NK-92 (cell line): ENCODE data around the gene SLC5A9.
"Not testable (repeated sequence)": the region's sequence is repeated elsewhere in the genome, so short reads cannot be mapped to it uniquely, and the experiment has no call there.

ENCODE experiments used
- DNase-seq: peaks from one replicate; lab custom pipeline; 2025; ENCODE audit not compliant: unreplicated experiment; lab: John Stamatoyannopoulos, UW

Gene SLC5A9

DNA sequence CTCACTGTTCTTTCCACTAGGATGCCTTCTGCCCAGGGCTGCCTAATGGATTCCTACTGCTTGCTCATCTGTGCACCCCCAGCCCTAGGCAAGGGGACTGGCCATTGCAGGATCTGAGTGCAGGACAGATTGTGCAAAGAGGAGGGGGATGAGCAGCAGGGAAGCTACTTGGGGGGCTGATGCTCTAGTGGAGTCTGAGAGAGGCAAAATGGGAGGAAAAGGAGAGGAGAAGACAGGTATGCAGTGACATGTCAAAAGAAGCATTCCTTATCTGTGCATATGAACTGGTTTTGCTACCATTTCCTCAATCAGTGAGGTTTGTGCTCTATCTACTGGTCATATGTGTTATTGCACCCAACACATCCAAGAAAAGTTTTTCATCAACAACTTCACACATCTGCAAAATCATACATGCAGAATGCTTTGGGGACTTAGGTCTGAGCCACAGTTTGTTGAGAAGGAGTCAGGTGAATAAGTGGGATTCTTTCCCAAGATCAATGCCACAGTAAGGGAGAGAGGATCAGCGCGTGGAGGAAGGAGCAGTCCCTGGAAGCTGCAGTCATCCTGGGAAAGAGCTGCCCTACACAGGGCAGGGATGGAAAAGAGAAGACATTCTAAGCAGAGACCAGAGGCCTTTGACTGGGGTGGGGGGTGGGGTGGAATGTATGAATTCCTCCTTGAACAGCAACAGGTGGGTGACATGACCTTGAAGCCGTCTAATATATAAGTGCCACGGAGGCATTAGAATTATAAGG is 14.4 kb downstream of the SLC5A9 start:
- no peak for DNase-seq

DNA sequence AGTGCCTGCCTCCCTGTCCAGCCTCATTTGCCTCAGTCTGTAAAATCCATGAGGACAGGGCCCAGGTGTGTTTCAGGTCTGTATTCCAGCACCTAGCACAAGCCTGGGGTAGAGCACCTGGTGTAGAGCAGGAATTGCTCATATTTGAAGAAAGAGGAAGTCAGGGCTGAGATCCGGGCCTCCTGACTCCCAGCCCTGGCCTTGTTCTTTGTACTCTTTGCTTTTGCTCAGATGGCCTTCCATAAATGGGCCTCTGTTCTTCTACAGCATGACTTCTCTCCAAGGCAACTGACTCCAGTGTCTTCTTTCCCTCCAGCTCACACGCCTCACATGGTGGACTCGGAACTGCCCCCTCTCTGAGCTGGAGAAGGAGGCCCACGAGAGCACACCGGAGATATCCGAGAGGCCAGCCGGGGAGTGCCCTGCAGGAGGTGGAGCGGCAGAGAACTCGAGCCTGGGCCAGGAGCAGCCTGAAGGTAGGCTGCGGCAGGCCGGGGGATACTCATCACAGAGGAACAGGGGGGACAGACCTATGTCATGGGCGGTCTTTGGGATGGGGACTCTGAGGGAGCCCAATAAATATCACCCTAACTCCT is 19.7 kb downstream of the SLC5A9 start:
- DNase-seq = no peak

DNA sequence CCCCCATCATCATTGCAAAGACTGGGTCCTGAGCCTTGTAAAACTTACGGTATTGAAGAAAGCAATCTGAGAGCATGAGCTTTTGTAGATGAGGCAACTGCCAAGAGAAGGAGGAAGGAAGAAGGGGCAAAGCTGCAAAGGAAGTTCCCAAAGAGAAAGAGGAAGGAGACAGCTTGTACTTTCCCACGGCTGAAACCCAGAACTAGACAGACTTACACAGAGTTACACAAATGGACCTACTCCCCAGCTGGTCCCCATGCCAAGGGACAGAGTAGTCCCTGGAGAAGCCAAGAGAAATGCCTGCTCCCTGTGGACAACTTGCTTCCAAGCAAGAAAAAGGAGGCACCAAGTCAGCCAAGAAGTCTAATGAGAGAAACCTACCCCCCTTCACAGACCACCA is 22.6 kb downstream of the SLC5A9 start:
- no peak for DNase-seq

DNA sequence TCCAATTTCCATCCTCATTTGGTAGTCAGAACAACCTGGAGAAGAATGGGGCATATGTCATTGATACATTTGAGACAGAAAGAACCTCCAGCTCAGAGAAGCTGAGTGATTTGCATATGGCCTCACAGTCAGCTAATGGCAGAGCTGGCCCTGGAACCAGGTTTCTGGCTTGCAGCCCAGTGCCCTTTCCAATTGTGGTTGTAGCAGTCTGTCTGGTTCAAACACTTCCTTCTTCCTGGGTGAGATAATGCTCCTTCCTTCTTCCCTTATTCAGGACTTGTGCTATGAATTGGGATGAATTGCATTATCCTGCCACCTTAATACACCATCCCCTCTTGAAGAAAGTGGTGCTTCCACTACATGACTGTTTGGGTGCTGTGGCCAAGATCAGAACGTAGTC is 24.2 kb downstream of the SLC5A9 start:
- no peak for DNase-seq

DNA sequence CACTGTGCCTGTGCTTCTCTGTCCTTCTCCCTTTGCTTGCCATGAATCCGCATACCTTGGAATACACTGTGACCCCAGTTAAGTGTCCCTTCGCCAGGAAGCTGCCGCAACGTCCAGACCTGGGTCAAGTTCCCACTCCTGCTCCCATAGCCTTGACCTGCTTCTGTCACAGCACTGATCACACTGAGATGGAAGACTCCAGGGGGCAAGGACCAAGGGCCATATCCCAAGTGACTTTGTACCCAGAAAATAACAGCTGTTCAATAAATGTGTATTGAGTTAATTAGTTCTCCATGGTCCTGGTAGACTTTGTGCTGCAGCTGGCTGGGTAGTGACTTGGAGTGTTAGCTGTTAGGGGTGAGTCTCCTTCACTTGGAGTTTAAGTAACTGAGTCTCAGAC is 25.8 kb downstream of the SLC5A9 start:
- DNase-seq = no peak

DNA sequence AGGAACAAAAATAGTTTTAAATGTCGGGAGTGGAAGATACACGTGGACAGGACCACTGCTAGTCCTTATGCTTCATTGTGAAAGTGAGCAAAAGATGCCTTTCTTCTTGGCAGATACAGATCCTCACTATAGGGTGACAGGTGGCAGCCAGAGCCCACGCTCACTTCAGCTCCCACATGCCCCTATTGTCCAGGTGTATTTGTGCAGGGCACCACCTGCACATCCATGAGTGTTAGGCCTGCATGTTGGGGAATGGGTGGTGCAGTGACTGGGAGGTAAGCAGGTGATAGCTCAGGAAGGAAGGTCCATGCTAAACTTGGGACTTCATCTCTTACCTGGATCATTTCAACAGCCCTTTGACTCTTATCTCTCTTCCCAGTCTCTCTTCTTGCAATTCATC is 27.4 kb downstream of the SLC5A9 start:
- DNase-seq = no peak

DNA sequence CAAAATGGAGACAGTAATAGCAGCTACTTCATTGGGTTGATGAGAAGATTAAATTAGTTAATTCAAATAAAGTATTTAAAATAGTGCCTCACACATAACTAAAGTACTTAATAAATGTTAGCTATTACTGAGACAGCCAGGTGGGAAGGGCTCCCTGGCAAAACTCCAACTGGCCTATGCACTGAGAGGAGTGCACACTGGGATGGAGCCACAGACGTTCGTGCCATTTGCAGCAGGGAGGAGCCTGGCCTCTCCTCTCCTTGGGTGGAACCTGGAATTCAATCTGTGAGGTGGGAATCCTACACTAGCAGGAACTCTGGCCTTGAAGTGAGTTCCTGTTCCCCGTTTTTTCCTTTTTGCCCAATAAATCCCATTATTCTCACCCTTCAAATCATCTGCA is 28.1 kb downstream of the SLC5A9 start:
- DNase-seq = no peak

DNA sequence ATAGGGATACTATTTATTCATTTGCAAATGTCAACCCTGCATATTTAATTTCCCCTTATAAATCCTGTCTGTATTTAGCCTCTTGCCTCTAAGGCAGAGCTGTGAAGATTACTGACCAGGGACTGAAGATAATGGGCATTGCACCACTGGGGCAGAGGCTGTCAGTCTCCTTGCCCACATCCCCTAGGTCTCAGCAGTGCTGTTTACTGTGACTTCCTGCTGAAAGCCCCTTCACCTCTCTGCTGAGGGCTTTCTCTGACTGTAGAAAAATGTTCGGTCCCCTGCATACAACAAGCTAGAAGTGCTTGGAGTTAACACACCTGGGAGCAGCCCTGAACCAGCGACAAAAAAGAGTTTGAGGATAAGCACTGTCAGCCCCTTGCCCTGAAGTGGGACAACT is 28.8 kb downstream of the SLC5A9 start:
- DNase-seq = no peak

DNA sequence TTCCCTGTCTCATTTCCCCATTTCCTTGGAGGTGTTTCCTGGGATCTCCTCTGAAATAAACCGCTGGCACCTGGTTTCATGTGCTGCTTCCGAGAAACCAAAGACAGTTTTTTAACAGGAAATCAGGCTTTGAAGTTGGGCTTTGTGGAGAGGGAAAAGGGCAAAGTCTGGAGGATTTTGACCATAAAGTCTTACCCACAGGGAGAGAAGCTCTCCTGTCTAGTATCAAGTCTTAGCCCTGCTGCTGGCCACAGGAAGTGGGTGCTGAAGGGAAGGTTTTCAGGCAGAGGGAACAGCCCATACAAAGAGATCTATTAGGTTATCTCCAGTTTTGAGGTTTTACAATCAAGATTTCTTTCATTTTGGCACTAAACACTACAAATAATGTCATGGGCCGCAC is 29.3 kb downstream of the SLC5A9 start:
- no peak for DNase-seq

DNA sequence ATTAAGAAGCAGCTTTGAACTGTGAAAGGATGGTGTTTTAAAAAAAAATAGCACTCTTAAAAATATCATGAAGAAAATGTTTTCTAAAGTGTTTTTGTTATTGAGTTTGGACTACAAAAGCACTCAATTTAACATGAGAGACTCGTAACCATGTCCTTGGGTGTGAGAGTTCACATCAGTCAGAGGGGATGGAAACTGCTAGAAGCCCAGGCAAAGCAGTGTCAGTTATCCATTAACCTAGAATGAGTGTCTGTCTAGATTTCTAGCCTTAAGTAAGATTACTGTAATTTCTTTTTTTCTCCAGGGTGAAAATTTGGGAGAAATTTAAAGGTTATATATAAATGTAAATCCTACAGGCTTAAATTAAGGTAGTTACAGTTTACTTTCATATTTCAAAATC is 31.7 kb downstream of the SLC5A9 start:
- no peak for DNase-seq

DNA sequence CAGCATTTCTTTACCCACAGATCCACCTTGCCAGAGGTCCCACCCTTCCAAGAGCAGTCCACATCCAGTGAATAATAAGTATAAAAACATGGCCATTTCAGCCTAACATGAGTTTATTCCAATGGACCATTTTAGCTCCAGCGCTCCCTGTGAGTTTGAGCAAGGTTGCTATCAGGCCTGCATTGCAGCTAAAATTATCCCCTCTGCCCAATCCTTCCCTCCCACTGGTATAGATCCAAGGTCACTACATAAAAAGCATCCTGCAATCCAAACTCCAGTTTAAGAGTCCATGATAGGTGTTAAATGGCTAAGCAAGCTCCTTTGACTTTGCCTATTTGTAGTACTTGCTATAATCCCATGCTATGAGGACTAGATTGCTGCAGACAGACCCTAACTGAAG is 35.6 kb downstream of the SLC5A9 start:
- no peak for DNase-seq

DNA sequence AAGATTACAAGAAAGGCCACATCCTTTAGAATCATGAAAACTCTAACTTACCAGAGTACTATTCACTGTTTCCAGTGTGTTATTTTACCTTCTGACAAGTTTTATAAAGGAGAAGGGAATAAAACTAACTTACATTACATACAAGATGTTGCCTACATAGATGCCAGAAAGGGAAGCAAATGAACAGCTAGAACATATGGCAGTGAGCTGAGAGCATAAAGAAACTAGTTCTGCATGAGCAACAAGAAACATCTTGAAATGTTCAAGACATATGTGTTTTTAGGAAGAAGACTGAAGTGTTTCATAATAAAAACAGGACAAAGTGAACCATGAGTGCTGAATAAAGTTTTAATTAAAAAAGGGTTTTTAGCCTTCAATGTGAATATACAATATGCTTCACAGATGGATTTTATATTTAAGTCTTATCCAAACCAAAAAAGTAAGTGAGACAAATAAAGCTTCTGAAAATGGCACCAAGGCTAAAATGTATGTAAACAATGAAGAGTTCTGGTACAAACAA is 39.4 kb downstream of the SLC5A9 start:
- DNase-seq = no peak

DNA sequence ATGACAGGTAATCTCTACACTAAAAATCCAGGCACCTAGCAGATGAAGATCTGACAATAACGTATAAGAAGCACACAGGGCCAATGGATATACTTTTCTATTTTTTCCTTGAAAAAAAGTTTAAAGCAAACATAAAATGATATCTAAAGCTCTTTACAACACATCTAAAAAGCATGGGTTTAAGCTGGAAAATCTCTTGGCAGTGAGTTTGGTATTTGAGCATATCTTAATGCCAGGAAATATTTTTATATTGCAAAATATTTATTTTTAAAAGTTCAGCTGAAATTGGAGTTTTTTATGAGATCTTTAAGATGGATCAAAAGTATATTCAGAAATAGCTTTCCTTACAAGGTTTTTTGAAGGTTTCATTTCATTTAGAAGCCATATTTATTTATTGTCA is 40.5 kb downstream of the SLC5A9 start:
- DNase-seq = no peak

DNA sequence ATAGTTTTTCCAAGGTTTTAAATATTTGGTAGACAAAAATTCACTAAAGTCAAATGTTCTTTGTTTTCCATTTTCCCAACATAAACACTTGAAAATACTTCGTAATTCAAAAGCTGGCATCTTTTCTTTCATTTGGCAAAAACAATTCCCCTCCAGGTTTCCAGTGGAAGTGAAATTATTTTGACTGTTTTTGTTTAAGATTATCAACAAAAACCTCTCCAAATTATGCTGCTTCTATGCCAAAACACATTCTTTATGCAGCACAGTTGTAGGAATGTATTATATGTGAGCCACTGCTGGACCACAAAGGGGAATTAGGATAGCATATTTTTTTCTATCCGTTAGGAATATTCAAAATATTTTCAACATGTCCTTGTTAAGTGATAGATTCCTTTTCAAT is 44.1 kb downstream of the SLC5A9 start:
- DNase-seq = no peak

DNA sequence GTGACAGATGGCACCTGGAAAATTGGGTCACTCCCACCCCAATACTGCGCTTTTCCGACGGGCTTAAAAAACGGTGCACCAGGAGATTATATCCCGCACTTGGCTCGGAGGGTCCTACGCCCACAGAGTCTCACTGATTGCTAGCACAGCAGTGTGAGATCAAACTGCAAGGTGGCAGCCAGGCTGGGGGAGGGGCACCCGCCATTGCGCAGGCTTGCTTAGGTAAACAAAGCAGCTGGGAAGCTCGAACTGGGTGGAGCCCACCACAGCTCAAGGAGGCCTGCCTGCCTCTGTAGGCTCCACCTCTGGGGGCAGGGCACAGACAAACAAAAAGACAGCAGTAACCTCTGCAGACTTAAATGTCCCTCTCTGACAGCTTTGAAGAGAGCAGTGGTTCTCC is 54.9 kb downstream of the SLC5A9 start:
- DNase-seq = not testable (repeated sequence)

DNA sequence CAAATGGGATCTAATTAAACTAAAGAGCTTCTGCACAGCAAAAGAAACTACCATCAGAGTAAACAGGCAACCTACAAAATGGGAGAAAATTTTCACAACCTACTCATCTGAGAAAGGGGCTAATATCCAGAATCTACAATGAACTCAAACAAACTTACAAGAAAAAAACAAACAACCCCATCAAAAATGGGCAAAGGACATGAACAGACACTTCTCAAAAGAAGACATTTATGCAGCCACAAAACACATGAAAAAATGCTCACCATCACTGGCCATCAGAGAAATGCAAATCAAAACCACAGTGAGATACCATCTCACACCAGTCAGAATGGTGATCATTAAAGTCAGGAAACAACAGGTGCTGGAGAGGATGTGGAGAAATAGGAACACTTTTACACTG is 59.8 kb downstream of the SLC5A9 start:
- not testable (repeated sequence) for DNase-seq

DNA sequence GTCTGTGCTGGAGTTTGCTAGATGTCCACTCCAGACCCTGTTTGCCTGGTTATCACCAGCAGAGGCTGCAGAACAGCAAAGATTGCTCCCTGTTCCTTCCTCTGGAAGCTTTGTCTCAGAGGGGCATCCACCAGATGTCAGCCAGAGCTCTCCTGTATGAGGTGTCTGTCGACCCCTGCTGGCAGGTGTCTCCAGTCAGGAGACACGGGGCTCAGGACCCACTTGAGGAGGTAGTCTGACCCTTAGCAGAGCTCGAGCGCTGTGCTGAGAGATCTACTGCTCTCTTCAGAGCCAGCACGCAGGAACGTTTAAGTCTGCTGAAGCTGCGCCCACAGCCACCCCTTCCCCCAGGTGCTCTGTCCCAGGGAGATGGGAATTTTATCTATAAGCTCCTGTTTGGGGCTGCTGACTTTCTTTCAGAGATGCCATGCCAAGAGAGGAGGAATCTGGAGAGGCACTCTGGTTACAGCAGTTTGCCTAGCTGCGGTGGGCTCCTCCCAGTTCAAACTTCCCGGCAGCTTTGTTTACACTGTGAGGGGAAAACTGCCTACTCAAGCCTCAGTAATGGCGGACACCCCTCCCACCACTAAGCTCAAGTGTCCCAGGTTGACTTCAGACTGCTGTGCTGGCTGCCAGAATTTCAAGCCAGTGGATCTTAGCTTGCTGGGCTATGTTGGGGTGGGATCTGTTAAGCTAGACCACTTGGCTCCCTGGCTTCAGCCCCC is 62.3 kb downstream of the SLC5A9 start:
- DNase-seq = not testable (repeated sequence)

DNA sequence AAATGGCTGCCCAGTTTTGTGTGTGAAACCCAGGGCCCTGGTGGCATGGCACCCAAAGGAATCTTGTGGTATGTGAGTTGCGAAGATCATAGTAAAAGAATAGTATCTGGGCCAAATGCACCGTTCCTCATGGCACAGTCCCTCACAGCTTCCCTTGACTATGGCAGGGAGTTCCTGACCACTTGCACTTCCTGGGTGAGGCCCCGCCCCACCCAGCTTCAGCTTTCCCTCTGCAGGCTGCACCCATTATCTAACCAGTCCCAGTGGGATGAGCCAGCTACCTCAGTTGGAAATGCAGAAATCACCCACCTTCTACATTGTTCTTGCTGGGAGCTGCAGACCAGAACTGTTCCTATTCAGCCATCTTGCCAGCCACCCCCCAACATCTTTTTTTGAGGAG is 63.0 kb downstream of the SLC5A9 start:
- DNase-seq = no peak

DNA sequence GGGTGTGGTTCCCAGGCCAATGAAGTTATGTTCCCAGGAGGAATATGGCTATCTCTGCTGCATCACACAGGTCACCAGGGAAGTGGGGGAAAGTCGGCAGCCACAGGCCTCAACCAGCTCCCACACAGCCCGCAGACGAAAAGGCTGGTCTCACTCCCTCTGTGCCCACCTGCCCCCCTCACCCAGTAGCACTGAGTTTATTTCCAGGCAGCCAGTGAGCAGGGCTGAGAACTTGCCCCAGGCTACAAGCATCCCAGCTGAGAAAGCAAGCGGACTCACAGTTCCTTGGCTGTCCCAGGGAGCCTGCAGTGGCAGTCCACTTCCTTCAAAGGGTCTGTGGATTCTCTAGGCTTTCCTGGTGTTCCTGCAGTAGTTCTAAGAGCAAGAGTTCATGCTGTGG is 68.9 kb downstream of the SLC5A9 start:
- DNase-seq = no peak

DNA sequence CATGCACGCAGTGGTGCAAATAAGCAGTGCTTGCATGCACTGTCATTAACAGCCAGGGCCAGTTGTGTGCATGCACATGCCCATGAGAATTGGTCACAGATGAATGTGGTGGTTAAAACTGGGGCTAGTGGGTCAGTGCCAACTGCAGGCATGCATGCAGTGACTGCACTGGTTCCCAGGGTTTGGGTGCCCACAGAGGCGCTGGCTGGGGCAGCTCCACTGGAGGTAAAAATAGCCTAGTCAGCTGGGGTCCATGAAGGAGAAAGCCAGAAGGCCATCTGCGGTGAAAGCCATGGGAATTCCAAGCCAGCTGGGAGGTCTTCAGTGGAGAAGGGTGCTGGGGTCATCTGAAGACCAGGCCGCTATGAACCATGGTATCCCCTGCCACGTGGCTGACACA is 70.2 kb downstream of the SLC5A9 start:
- DNase-seq = no peak

DNA sequence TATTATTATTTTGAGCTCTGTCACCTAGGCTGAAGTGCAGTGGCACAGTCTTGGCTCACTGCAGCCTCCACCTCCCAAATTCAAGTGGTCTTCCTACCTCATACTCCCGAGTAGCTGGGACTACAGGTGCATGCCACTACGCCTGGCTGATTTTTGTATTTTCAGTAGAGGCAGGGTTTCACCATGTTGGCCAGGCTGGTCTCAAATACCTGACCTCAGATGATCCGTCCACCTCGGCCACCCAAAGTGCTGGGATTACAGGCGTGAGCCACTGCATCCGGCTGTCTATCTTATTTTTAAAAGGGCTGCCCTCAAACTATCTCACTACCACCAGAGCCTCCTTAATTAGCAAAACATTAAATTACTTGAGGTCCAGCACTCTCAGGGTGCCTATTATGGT is 71.6 kb downstream of the SLC5A9 start:
- DNase-seq = not testable (repeated sequence)

DNA sequence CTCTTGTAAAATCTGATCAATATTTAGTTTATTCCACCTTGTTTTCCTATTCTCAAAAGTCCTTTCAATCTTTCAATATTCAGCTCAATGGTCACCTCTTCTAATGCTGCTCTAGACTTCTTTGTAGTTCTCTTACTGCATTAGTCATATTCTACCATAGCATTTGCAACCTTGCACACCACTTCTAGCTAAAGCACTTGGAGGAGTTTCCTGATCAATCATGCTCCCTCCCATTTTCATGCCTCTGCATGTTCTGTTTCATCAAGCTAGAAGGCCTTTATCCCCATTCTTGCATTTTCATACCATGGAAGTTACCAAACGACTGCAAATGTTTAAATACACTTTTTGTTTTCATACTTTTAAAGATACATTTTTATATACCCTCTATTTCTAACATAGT is 72.1 kb downstream of the SLC5A9 start:
- no peak for DNase-seq
